ENCODE data around the gene PTPRG.

DNA sequence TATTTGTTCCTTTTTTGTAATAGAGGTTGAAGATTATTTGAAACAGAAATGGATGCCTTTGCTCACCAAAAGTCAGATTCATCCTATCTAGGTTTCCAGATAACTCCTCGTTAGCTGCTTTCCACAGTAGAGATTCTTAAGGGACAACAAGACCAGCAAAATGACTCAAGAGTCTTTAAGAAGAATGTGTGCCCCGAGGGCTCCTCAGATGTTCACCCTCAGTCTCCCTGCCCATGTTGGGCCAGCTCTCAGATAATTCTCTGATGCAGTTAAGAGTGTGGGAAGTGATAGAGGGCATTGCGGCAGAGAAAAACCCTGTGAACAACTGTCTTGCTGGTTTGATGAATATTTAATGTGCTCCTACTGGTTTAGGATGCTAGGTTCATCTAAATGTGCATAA is 251.1 kb downstream of the PTPRG start:
- TF ChIP-seq, protein P1, sequence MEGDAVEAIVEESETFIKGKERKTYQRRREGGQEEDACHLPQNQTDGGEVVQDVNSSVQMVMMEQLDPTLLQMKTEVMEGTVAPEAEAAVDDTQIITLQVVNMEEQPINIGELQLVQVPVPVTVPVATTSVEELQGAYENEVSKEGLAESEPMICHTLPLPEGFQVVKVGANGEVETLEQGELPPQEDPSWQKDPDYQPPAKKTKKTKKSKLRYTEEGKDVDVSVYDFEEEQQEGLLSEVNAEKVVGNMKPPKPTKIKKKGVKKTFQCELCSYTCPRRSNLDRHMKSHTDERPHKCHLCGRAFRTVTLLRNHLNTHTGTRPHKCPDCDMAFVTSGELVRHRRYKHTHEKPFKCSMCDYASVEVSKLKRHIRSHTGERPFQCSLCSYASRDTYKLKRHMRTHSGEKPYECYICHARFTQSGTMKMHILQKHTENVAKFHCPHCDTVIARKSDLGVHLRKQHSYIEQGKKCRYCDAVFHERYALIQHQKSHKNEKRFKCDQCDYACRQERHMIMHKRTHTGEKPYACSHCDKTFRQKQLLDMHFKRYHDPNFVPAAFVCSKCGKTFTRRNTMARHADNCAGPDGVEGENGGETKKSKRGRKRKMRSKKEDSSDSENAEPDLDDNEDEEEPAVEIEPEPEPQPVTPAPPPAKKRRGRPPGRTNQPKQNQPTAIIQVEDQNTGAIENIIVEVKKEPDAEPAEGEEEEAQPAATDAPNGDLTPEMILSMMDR (optimal IDR thresholded peaks at IDR 0.05 in 1 of 3, IDR thresholded peaks at IDR 0.05 in 1 of 3, conservative IDR thresholded peaks at IDR 0.05 in 1 of 3; ENCODE audit: extremely low read depth in 1 of 3, insufficient read depth in 2 of 3, low read length in 3 of 3) = no peak
- TF ChIP-seq EZH2 (IDR thresholded peaks at IDR 0.05; ENCODE audit: low read length) = no peak

All from keratinocyte (primary cell).